AG09319 (cell line): Measurements from ENCODE around the gene KRT4.
"Not testable (repeated sequence)": the region's sequence is repeated elsewhere in the genome, so short reads cannot be mapped to it uniquely, and the experiment has no call there.

ENCODE experiments used
- DNase-seq: peaks from one replicate; pipeline ENCODE4 v3.0.0-alpha.2; 2010; ENCODE audit warnings: low read depth; ENCODE audit errors: extremely low read depth
- CTCF ChIP-seq: IDR thresholded peaks from 2 replicates; pipeline ENCODE4 v1.5.1; 2011; ENCODE audit warnings: low read depth, mild to moderate bottlenecking, inconsistent platforms, low read length, moderate library complexity

Gene KRT4

GRCh38 chr12:52798003-52798670, 15.8 kb downstream of the KRT4 start:
- TF ChIP-seq CTCF, result no peak
- DNase-seq, result no peak

GRCh38 chr12:52797529-52797894, 16.4 kb downstream of the KRT4 start:
- no peak for DNase-seq
- TF ChIP-seq CTCF, result no peak

- TF ChIP-seq CTCF, result no peak
- DNase-seq, result no peak
Observed at GRCh38 chr12:52796839-52797528, 16.9 kb downstream of the KRT4 start.

- no peak for TF ChIP-seq CTCF
- no peak for DNase-seq
Observed at GRCh38 chr12:52796429-52796794, 17.5 kb downstream of the KRT4 start.

GRCh38 chr12:52795694-52796428, 18.1 kb downstream of the KRT4 start, which contains the start of gene KRT3:
KRT3 (minus strand) TSS chr12:52796117; CDS start chr12:52796042, 75 bp downstream.
- TF ChIP-seq CTCF, result no peak
- DNase-seq, result no peak

GRCh38 chr12:52795332-52795674, 18.6 kb downstream of the KRT4 start:
- DNase-seq, result not testable (repeated sequence)

- no peak for TF ChIP-seq CTCF
- no peak for DNase-seq
Observed at GRCh38 chr12:52794479-52795331, 19.2 kb downstream of the KRT4 start.
